ENCODE data around the gene CERS2. TPM values are rescaled to one million over a fixed set of nuclear protein-coding genes. Genes with fewer than 3 reads are reported as not detected.
"Not testable (repeated sequence)": the region's sequence is repeated elsewhere in the genome, so short reads cannot be mapped to it uniquely, and the experiment has no call there.

CERS2 gene
- total RNA-seq, 1 donor from 2014 or later = 55.9 TPM

- DNase-seq (ENCODE audit: low spot score) = peak; percentile 65
Measured at GRCh38 chr1:150970808-150971582, 3.6 kb downstream of the CERS2 start.

- DNase-seq (ENCODE audit: low spot score) = no peak
Measured at GRCh38 chr1:150969626-150970025, 5.0 kb downstream of the CERS2 start.

GRCh38 chr1:150968491-150968890 is 6.1 kb downstream of the CERS2 start:
- DNase-seq (ENCODE audit: low spot score) = no peak

- no peak for DNase-seq (ENCODE audit: low spot score)
Measured at GRCh38 chr1:150967936-150968335, 6.7 kb downstream of the CERS2 start.

GRCh38 chr1:150966011-150966410 is 8.6 kb downstream of the CERS2 start:
- no peak for DNase-seq (ENCODE audit: low spot score)

- DNase-seq (ENCODE audit: low spot score) = no peak
Measured at GRCh38 chr1:150965605-150966004, 9.0 kb downstream of the CERS2 start.

GRCh38 chr1:150964164-150964489 is 10.5 kb downstream of the CERS2 start:
- no peak for DNase-seq (ENCODE audit: low spot score)

GRCh38 chr1:150963321-150964163 is 11.1 kb downstream of the CERS2 start:
- DNase-seq (ENCODE audit: low spot score) = no peak

GRCh38 chr1:150961756-150962155 is 12.9 kb downstream of the CERS2 start:
- peak; percentile 28 for DNase-seq (ENCODE audit: low spot score)

GRCh38 chr1:150960646-150961045 is 14.0 kb downstream of the CERS2 start:
- DNase-seq (ENCODE audit: low spot score) = no peak

GRCh38 chr1:150957666-150958065 is 17.0 kb downstream of the CERS2 start:
- no peak for DNase-seq (ENCODE audit: low spot score)

GRCh38 chr1:150955280-150955679 is 19.4 kb downstream of the CERS2 start:
- DNase-seq (ENCODE audit: low spot score) = no peak

- no peak for DNase-seq (ENCODE audit: low spot score)
Measured at GRCh38 chr1:150954708-150955107, 19.9 kb downstream of the CERS2 start.

GRCh38 chr1:150944856-150945255 is 29.8 kb downstream of the CERS2 start:
- DNase-seq (ENCODE audit: low spot score) = no peak

GRCh38 chr1:150931773-150932172 is 42.9 kb downstream of the CERS2 start:
- no peak for DNase-seq (ENCODE audit: low spot score)

- DNase-seq (ENCODE audit: low spot score) = not testable (repeated sequence)
Measured at GRCh38 chr1:150928775-150929174, 45.9 kb downstream of the CERS2 start.

GRCh38 chr1:150928286-150928685 is 46.3 kb downstream of the CERS2 start:
- no peak for DNase-seq (ENCODE audit: low spot score)

- no peak for DNase-seq (ENCODE audit: low spot score)
Measured at GRCh38 chr1:150927624-150928023, 47.0 kb downstream of the CERS2 start.

GRCh38 chr1:150926097-150926741 is 48.4 kb downstream of the CERS2 start, which contains the start of gene SETDB1:
TSS of gene SETDB1 (plus strand) at chr1:150926363. CDS start at chr1:150927715, 1,352 bp downstream.
- DNase-seq (ENCODE audit: low spot score) = peak; percentile 98

- DNase-seq (ENCODE audit: low spot score) = no peak
Measured at GRCh38 chr1:150925080-150925479, 49.6 kb downstream of the CERS2 start.

GRCh38 chr1:150922519-150922975 is 52.1 kb downstream of the CERS2 start:
- peak; percentile 70 for DNase-seq (ENCODE audit: low spot score)

GRCh38 chr1:150917387-150917786 is 57.2 kb downstream of the CERS2 start:
- DNase-seq (ENCODE audit: low spot score) = no peak

Data from umbilical cord (tissue), 2 donors.